K562 (cell line): ENCODE measurements around the gene PPM1G. TPM values are rescaled to one million over a fixed set of nuclear protein-coding genes. Genes with fewer than 3 reads are reported as not detected.

ENCODE experiments used
- CREB3L1 ChIP-seq: fragments of 450-650 bp; IDR thresholded peaks from 2 replicates; pipeline ENCODE4 v1.6.1; 2014; ENCODE audit warnings: low read depth, mild to moderate bottlenecking, moderate library complexity, borderline replicate concordance
- FOXK1 ChIP-seq: sonication (generic); formaldehyde crosslinking; IDR thresholded peaks from 2 replicates; pipeline ENCODE4 v1.8.0; 2022; ENCODE audit warnings: missing genetic modification reagents, mild to moderate bottlenecking, borderline replicate concordance
- MCM3 ChIP-seq: fragments of 450-650 bp; IDR thresholded peaks from 2 replicates; pipeline ENCODE4 v1.6.1; 2016
- NCOA2 ChIP-seq, 2 experiments: fragments of 450-650 bp; IDR thresholded peaks; 2 replicates each; pipeline ENCODE4 v1.6.1; 2018; ENCODE audit warnings: mild to moderate bottlenecking in 2 of 2, moderate library complexity in 1 of 2; ENCODE audit not compliant: partially characterized antibody in 2 of 2
- RAD21 ChIP-seq, 2 experiments: fragments of 250-450 bp in 1 of 2; fragments of 450-650 bp in 1 of 2; sonication (Bioruptor Pico) in 1 of 2; formaldehyde crosslinking in 1 of 2; IDR thresholded peaks in 1 of 2; conservative IDR thresholded peaks in 1 of 2; 2 replicates each; pipeline versions ENCODE4 v1.4.0 to v1.8.0; 2020 to 2022; ENCODE audit warnings: mild to moderate bottlenecking in 2 of 2, moderate library complexity in 1 of 2
- RNF219 ChIP-seq: fragments of 250-450 bp; sonication (Bioruptor Pico); IDR thresholded peaks from 2 replicates; pipeline ENCODE4 v1.5.0; 2022; ENCODE audit warnings: mild to moderate bottlenecking
- STAG1 ChIP-seq: sonication (generic); formaldehyde crosslinking; IDR thresholded peaks from 2 replicates; pipeline ENCODE4 v1.5.0; 2020; ENCODE audit warnings: missing genetic modification reagents, borderline replicate concordance
- SUPT5H ChIP-seq: fragments of 450-650 bp; IDR thresholded peaks from 2 replicates; pipeline ENCODE4 v1.6.1; 2016
- YBX1 ChIP-seq: fragments of 450-650 bp; IDR thresholded peaks from 2 replicates; pipeline ENCODE4 v1.7.1; 2016; ENCODE audit warnings: mild to moderate bottlenecking
- ZKSCAN1 ChIP-seq: fragments of 150-350 bp; IDR thresholded peaks from 2 replicates; pipeline ENCODE4 v1.6.1; 2016; ENCODE audit warnings: low read depth, low read length
- ZNF277 ChIP-seq: fragments of 250-450 bp; sonication (Bioruptor Pico); IDR thresholded peaks from 2 replicates; pipeline ENCODE4 v1.8.0; 2022; ENCODE audit warnings: inconsistent platforms, mild to moderate bottlenecking, moderate library complexity, borderline replicate concordance
- ZNF592 ChIP-seq: fragments of 450-650 bp; IDR thresholded peaks from 2 replicates; pipeline ENCODE4 v1.6.1; 2017; ENCODE audit warnings: antibody characterized with exemption, mild to moderate bottlenecking
- polyA plus RNA-seq, 8 experiments: library from polyadenylated mRNA; depleted of rRNA in 4 of 8; stranded (reverse) in 5 of 8; unstranded in 3 of 8; fragments of >200 nt; fragmentation: Nextera tagmentation in 2 of 8; fragmentation: Illumina TruSeq in 1 of 8; extraction: Ambion mirVana in 2 of 8; extraction: Trizol in 1 of 8; gene quantifications; 2 replicates each; pipeline versions ENCODE4 v1.2.1 to v1.2.3, GENCODE V29; 2011 to 2014; ENCODE audit warnings: inconsistent platforms in 1 of 8, missing spikeins in 1 of 8
- total RNA-seq, 7 experiments: library from RNA; depleted of rRNA in 6 of 7; stranded (reverse); fragments of >200 nt in 6 of 7; fragmentation: Illumina TruSeq in 2 of 7; extraction: Trizol in 2 of 7; gene quantifications; 2 replicates each; pipeline versions ENCODE4 v1.2.1 to v1.2.3, GENCODE V29; 2011 to 2021; ENCODE audit warnings: low replicate concordance in 1 of 7

The PPM1G gene
- total and polyA plus RNA-seq, 9 of the 15 experiments (the other 6 are each of a cell fraction or from before 2014, with no cell fraction given): 61.7 to 230 (median 153) TPM

- TF ChIP-seq ZNF592 (peak; percentile 89), YBX1 (no peak), MCM3 (no peak), CREB3L1 (no peak), ZNF277 (CRISPR knock-in tag) (no peak), STAG1 (no peak), NCOA2 (IDR thresholded peaks at IDR 0.05; ENCODE audit: partially characterized antibody in 2 of 2) (no peak), RAD21 (CRISPR knock-in tag; conservative IDR thresholded peaks at IDR 0.05 in 1 of 2, IDR thresholded peaks at IDR 0.05 in 1 of 2) (no peak; a peak in 1 of 4 replicates), ZKSCAN1 (no peak), FOXK1 (CRISPR knock-in tag) (no peak), SUPT5H (no peak; the same call in 1 of the 2 replicates), RNF219 (CRISPR knock-in tag) (no peak)
Observed at GRCh38 chr2:27370816-27371620, 38.4 kb downstream of the PPM1G start (continued).
